ENCODE data around the gene SELENOS.

- TF ChIP-seq CTCF (IDR thresholded peaks at IDR 0.05), result no peak
- no peak for TF ChIP-seq POLR2A (IDR thresholded peaks at IDR 0.05)
- TF ChIP-seq POLR2AphosphoS5 (IDR thresholded peaks at IDR 0.05), result no peak
Observed at GRCh38 chr15:101254157-101255050, 22.9 kb downstream of the SELENOS start.

Measured in suprapubic skin (tissue), 4 donors.